Activated CD8-positive, alpha-beta T cell treated with anti-CD3 and anti-CD28 coated beads for 36 hours (primary cell): ENCODE measurements around the gene SLC4A8. TPM values are rescaled to one million over a fixed set of nuclear protein-coding genes. Genes with fewer than 3 reads are reported as not detected.
A peak's percentile ranks its signal among the peaks of the same experiment; 100 is the strongest.

ENCODE experiments used
- ATAC-seq: fragments of 200-7000 bp; cut with Tn5 transposase; one replicate; pipeline ENCODE4 v1.10.0; 2021; ENCODE audit warnings: mild to moderate bottlenecking, moderate library complexity
- CTCF ChIA-PET: fragments of 350-600 bp; sonication (Branson Sonifier 250); formaldehyde crosslinking; loops from one replicate; lab custom pipeline; 2021; ENCODE audit warnings: antibody characterized with exemption; lab: Charles Lee
- POLR2A ChIA-PET: fragments of 350-600 bp; sonication (Branson Sonifier 250); formaldehyde crosslinking; loops from one replicate; lab custom pipeline; 2021; ENCODE audit warnings: antibody characterized with exemption; lab: Charles Lee
- DNase-seq: peaks from one replicate; pipeline ENCODE4 v3.0.0-alpha.2; 2020
- H3K27ac Mint-ChIP-seq: one replicate; pipeline ENCODE4 v1.8.0; 2021; ENCODE audit warnings: mild to moderate bottlenecking, mixed read lengths
- H3K27me3 Mint-ChIP-seq: one replicate; pipeline ENCODE4 v1.8.0; 2021; ENCODE audit warnings: mixed read lengths
- H3K36me3 Mint-ChIP-seq: one replicate; pipeline ENCODE4 v1.8.0; 2021; ENCODE audit warnings: low read depth, mixed read lengths
- H3K4me1 Mint-ChIP-seq: one replicate; pipeline ENCODE4 v1.8.0; 2021; ENCODE audit warnings: low read depth, mixed read lengths
- H3K4me3 Mint-ChIP-seq: one replicate; pipeline ENCODE4 v1.8.0; 2021; ENCODE audit warnings: mild to moderate bottlenecking, moderate library complexity, mixed read lengths
- H3K9me3 Mint-ChIP-seq: one replicate; pipeline ENCODE4 v1.8.0; 2021; ENCODE audit warnings: mixed read lengths
- CTCF ChIP-seq: fragments of 200-600 bp; IDR thresholded peaks from one replicate; pipeline ENCODE4 v1.8.0; 2022; ENCODE audit warnings: antibody characterized with exemption, mild to moderate bottlenecking
- intact Hi-C: fragments of 100-400 bp; cut with micrococcal nuclease; formaldehyde crosslinking; loops from one replicate; pipeline ENCODE4 v1.10.0; 2022
- total RNA-seq, 2 experiments: library from RNA; stranded (reverse); gene quantifications; one replicate each; pipeline ENCODE4 v1.2.3, GENCODE V29; 2021

SLC4A8 gene
- total RNA-seq, 2 experiments from 2014 or later, result 1.1 to 2.7 TPM

GRCh38 chr12:51393676-51394545, 30.7 kb upstream of the SLC4A8 start:
- Mint-ChIP-seq H3K4me1 (peaks cover 57% of the 10 kb centered on the region), H3K9me3 (no peaks in the 10 kb centered on the region), H3K27ac (peak overlapping the region; percentile 89), H3K27me3 (no peaks in the 10 kb centered on the region), H3K36me3 (peaks cover 5% of the 10 kb centered on the region), H3K4me3 (peak overlapping the region; percentile 89)
- peak; percentile 76 for DNase-seq
- peak; percentile 56 for ATAC-seq
- TF ChIP-seq CTCF, result no peak
- intact Hi-C loops, result no loop called here
- ChIA-PET POLR2A (interaction anchor here (0.6 to 1.5 kb wide), 5 partner anchors 8 to 426 kb away, joined by 3 to 4 read pairs (median 3); no protein-coding TSS in a partner anchor), CTCF (interaction anchor here (0.6 to 1.9 kb wide), 6 partner anchors 13 to 632 kb away, joined by 3 to 7 read pairs (median 3); no protein-coding TSS in a partner anchor)

DNA sequence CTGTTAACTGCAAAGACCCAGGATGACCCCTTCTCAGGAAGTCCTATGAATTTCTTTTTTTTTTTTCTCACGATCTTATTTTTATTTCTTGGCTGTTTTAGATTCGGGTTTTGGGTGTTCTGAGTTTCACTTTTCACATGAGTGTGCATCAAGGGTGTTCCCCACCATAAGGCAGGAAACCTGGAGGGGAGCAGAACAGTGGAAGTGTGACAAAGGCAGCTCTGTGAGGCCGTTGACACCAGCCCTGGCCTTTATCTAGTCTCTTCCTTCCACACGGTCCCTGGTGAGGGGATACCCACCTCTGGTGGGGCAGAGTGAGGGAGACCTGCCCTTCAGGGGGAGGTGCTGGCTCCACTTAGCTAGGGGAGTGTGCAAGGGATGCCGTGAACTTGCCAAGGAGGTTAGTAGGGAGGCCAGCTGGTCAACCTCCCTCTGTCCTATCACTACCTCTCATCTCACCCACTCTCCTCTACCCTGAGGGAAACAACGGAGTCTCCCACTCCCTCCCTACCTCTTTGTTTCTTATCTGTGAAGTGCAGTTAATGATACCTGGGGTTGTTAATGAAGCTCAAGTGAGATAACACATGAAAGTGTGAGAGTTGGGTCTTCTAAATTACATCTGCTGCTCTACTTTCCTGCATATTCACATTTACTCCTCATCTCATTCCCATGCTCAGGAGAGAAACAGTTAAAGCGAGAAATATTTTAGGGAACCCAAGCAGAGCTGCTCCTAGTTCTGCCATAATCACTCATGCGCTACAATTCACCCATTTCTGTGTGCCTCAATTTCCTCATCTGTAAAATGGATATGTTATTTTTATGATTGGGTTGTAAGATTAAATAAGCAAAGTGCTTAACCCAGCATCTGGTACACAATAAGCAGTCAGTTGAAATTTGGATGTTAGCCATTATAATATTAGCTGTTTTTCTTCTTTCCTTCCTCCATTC, 29.1 kb upstream of the SLC4A8 start:
- H3K27me3 Mint-ChIP-seq, result no peaks in the 10 kb centered on the region
- peak overlapping the region; percentile 58 for H3K4me3 Mint-ChIP-seq
- DNase-seq (peak; percentile 70), ATAC-seq (peak; percentile 53)
- peaks cover 43% of the 10 kb centered on the region for H3K4me1 Mint-ChIP-seq
- peak overlapping the region; percentile 89 for H3K27ac Mint-ChIP-seq
- ChIA-PET CTCF (interaction anchor here (0.7 to 1.9 kb wide), 7 partner anchors 25 to 630 kb away, joined by 3 to 12 read pairs (median 3); no protein-coding TSS in a partner anchor), POLR2A (interaction anchor here (0.7 to 1.5 kb wide), 6 partner anchors 8 to 1390 kb away, joined by 3 to 6 read pairs (median 3); no protein-coding TSS in a partner anchor)
- intact Hi-C loops, result no loop called here
- H3K9me3 Mint-ChIP-seq, result no peaks in the 10 kb centered on the region
- peaks cover 2% of the 10 kb centered on the region for H3K36me3 Mint-ChIP-seq
- no peak for TF ChIP-seq CTCF

GRCh38 chr12:51397670-51398069, 27.0 kb upstream of the SLC4A8 start:
- intact Hi-C loops, result no loop called here
- POLR2A ChIA-PET, result interaction anchor here (0.6 kb wide), 1 partner anchor 1681 kb away, joined by 3 read pairs; the partner anchor contains the start of gene SPRYD3
- Mint-ChIP-seq H3K9me3 (no peaks in the 10 kb centered on the region), H3K4me3 (no peak overlapping the region), H3K4me1 (peaks cover 36% of the 10 kb centered on the region), H3K36me3 (no peaks in the 10 kb centered on the region), H3K27me3 (no peaks in the 10 kb centered on the region), H3K27ac (no peak overlapping the region)
- no peak for TF ChIP-seq CTCF
- CTCF ChIA-PET, result interaction anchor here (2.3 kb wide), 1 partner anchor 23 kb away, joined by 6 read pairs; no protein-coding TSS in a partner anchor
- DNase-seq (no peak), ATAC-seq (no peak)

DNA sequence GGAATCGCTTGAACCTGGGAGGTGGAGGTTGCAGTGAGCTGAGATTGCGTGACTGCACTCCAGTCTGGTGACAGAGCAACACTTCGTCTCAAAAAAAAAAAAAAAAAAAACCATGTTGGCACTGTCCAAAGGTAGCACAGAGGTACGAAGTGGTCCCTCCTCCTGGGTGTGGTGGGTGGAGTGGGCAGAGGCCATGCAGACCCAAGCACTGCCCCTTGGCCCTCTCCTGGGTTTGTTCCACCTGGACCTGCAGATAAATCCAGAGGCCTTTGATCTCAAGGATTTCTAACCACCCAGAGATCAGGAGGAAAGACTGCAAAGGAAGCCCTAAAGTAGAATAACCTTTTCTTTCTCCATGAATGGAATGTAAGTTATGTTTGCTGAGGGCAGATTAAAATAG, 24.7 kb upstream of the SLC4A8 start:
- Mint-ChIP-seq H3K27me3 (no peaks in the 10 kb centered on the region), H3K4me1 (peaks cover 14% of the 10 kb centered on the region), H3K27ac (no peak overlapping the region), H3K36me3 (no peaks in the 10 kb centered on the region), H3K4me3 (no peak overlapping the region), H3K9me3 (no peaks in the 10 kb centered on the region)
- intact Hi-C loops, result no loop called here
- POLR2A ChIA-PET, result no interaction called here
- DNase-seq (no peak), ATAC-seq (no peak)
- CTCF ChIA-PET, result interaction anchor here (1.1 kb wide), 1 partner anchor 21 kb away, joined by 3 read pairs; no protein-coding TSS in a partner anchor
- no peak for TF ChIP-seq CTCF
